H7 (cell line): ENCODE measurements around the gene MAN1C1. TPM values are rescaled to one million over a fixed set of nuclear protein-coding genes. Genes with fewer than 3 reads are reported as not detected.

Experiments
- DNase-seq: peaks from one replicate; pipeline ENCODE4 v3.0.0; 2012
- H3K27me3 ChIP-seq: 2 replicates; pipeline ENCODE4 v1.6.0; 2011; ENCODE audit warnings: mild to moderate bottlenecking, low read length; ENCODE audit not compliant: control insufficient read depth, insufficient read depth
- H3K36me3 ChIP-seq: replicated peaks from 2 replicates; pipeline ENCODE4 v1.5.1; 2011; ENCODE audit warnings: low read length; ENCODE audit not compliant: control insufficient read depth, insufficient read depth
- H3K4me3 ChIP-seq: 2 replicates; pipeline ENCODE4 v1.5.1; 2011; ENCODE audit warnings: low read depth, mild to moderate bottlenecking, control low read depth, low read length, moderate library complexity; ENCODE audit not compliant: insufficient read depth
- total RNA-seq: library from RNA; depleted of rRNA; stranded (reverse); fragments of >200 nt; shearing (Covaris generic); gene quantifications from 2 replicates; pipeline ENCODE4 v1.2.3, GENCODE V29; 2014

MAN1C1 gene
- total RNA-seq, 1 experiment from 2014 or later, result 19.5 TPM

GRCh38 chr1:25760871-25761270 is 144.3 kb downstream of the MAN1C1 start:
- Histone ChIP-seq H3K36me3 (no peaks in the 10 kb centered on the region), H3K4me3 (no peak overlapping the region), H3K27me3 (no peaks in the 10 kb centered on the region; the same call in 1 of the 2 replicates)
- DNase-seq, result no peak

- Histone ChIP-seq H3K27me3 (no peaks in the 10 kb centered on the region; the same call in 1 of the 2 replicates), H3K36me3 (no peaks in the 10 kb centered on the region), H3K4me3 (no peak overlapping the region)
- DNase-seq, result no peak
Measured at GRCh38 chr1:25763493-25763892, 146.9 kb downstream of the MAN1C1 start.

GRCh38 chr1:25765136-25765922 is 148.7 kb downstream of the MAN1C1 start:
- Histone ChIP-seq H3K27me3 (no peaks in the 10 kb centered on the region), H3K36me3 (no peaks in the 10 kb centered on the region), H3K4me3 (no peak overlapping the region)
- no peak for DNase-seq

- Histone ChIP-seq H3K36me3 (no peaks in the 10 kb centered on the region), H3K4me3 (no peak overlapping the region), H3K27me3 (no peaks in the 10 kb centered on the region)
- no peak for DNase-seq
Measured at GRCh38 chr1:25765923-25766589, 149.5 kb downstream of the MAN1C1 start.

GRCh38 chr1:25766721-25767436 is 150.3 kb downstream of the MAN1C1 start:
- H3K27me3 ChIP-seq, result no peaks in the 10 kb centered on the region
- no peaks in the 10 kb centered on the region for H3K36me3 ChIP-seq
- no peak overlapping the region for H3K4me3 ChIP-seq
- no peak for DNase-seq

GRCh38 chr1:25767437-25767770 is 150.8 kb downstream of the MAN1C1 start:
- Histone ChIP-seq H3K4me3 (no peak overlapping the region), H3K36me3 (peaks cover under 1% of the 10 kb centered on the region; the same call in 1 of the 2 replicates), H3K27me3 (no peaks in the 10 kb centered on the region)
- no peak for DNase-seq

GRCh38 chr1:25768999-25769398 is 152.4 kb downstream of the MAN1C1 start:
- Histone ChIP-seq H3K4me3 (no peak overlapping the region), H3K36me3 (peaks cover 1% of the 10 kb centered on the region; the same call in 1 of the 2 replicates), H3K27me3 (no peaks in the 10 kb centered on the region)
- DNase-seq, result no peak

GRCh38 chr1:25769625-25770383 is 153.2 kb downstream of the MAN1C1 start:
- Histone ChIP-seq H3K27me3 (no peaks in the 10 kb centered on the region), H3K4me3 (no peak overlapping the region), H3K36me3 (peaks cover 1% of the 10 kb centered on the region; the same call in 1 of the 2 replicates)
- peak; percentile 30 for DNase-seq

- H3K27me3 ChIP-seq, result no peaks in the 10 kb centered on the region
- peak; percentile 41 for DNase-seq
- H3K4me3 ChIP-seq, result no peak overlapping the region
- H3K36me3 ChIP-seq, result peaks cover 1% of the 10 kb centered on the region; the same call in 1 of the 2 replicates
Measured at GRCh38 chr1:25770541-25771220, 154.1 kb downstream of the MAN1C1 start.

GRCh38 chr1:25771221-25772114 is 154.9 kb downstream of the MAN1C1 start:
- no peaks in the 10 kb centered on the region for H3K27me3 ChIP-seq
- peak; percentile 87 for DNase-seq
- H3K36me3 ChIP-seq, result peaks cover 1% of the 10 kb centered on the region; the same call in 1 of the 2 replicates
- H3K4me3 ChIP-seq, result no peak overlapping the region

- no peaks in the 10 kb centered on the region for H3K27me3 ChIP-seq
- no peak overlapping the region for H3K4me3 ChIP-seq
- peak; percentile 29 for DNase-seq
- peaks cover 1% of the 10 kb centered on the region; the same call in 1 of the 2 replicates for H3K36me3 ChIP-seq
Measured at GRCh38 chr1:25772164-25772563, 155.6 kb downstream of the MAN1C1 start.

- no peak overlapping the region for H3K4me3 ChIP-seq
Measured at GRCh38 chr1:25772692-25773245, 156.2 kb downstream of the MAN1C1 start.

More at GRCh38 chr1:25772692-25773245, 156.2 kb downstream of the MAN1C1 start:
- peaks cover 1% of the 10 kb centered on the region; the same call in 1 of the 2 replicates for H3K36me3 ChIP-seq
- H3K27me3 ChIP-seq, result no peaks in the 10 kb centered on the region
- DNase-seq, result no peak
